GM20000 (cell line): Measurements from ENCODE around the gene A1BG.
"Not testable (repeated sequence)": the region's sequence is repeated elsewhere in the genome, so short reads cannot be mapped to it uniquely, and the experiment has no call there.

Source experiments
- DNase-seq: peaks from one replicate; pipeline ENCODE4 v3.0.0; 2012; ENCODE audit warnings: low spot score
- CTCF ChIP-seq: IDR thresholded peaks from 2 replicates; pipeline ENCODE4 v1.5.1; 2012; ENCODE audit warnings: mild to moderate bottlenecking, control low read depth; ENCODE audit errors: extremely low read depth, missing control alignments

The A1BG gene

GRCh38 chr19:58382997-58383603, 29.8 kb upstream of the A1BG start:
- TF ChIP-seq CTCF = no peak

DNA sequence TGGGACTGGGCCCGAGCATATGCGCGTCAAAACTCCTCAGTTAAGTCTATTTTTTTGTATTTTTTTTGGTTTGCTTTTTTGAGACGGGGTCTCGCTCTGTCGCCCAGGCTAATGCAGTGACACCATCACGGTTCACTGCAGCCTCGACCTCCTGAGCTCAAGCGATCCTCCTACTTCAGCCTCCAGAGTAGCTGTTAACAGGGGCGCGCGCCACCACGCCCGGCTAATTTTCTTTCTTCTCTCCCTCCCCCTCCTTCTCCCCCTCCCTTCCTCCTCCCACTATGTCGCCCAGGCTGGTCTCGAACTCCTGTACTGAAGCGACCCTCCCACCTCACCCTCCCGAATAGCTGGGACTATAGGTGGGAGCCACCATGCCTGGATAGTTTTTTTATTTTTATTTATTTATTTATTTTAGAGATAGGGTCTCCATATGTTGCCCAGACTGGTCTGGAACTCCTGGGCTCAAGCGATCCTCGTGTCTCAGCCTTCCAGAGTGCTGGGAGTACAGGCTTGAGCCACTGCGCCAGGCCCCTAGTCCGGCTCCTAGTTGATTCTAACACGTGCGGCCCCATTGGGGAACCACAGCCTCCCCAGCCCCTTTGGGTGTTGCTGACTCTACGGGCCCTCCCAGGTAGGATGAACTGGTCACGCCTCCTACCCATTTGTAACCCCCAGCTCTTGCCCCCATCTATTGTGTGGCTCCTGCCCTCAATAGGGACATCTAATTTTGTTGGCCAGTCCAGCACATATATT, 28.3 kb upstream of the A1BG start:
- no peak for DNase-seq
- TF ChIP-seq CTCF = no peak

More at GRCh38 chr19:58382997-58383603, 29.8 kb upstream of the A1BG start:
- DNase-seq = no peak

DNA sequence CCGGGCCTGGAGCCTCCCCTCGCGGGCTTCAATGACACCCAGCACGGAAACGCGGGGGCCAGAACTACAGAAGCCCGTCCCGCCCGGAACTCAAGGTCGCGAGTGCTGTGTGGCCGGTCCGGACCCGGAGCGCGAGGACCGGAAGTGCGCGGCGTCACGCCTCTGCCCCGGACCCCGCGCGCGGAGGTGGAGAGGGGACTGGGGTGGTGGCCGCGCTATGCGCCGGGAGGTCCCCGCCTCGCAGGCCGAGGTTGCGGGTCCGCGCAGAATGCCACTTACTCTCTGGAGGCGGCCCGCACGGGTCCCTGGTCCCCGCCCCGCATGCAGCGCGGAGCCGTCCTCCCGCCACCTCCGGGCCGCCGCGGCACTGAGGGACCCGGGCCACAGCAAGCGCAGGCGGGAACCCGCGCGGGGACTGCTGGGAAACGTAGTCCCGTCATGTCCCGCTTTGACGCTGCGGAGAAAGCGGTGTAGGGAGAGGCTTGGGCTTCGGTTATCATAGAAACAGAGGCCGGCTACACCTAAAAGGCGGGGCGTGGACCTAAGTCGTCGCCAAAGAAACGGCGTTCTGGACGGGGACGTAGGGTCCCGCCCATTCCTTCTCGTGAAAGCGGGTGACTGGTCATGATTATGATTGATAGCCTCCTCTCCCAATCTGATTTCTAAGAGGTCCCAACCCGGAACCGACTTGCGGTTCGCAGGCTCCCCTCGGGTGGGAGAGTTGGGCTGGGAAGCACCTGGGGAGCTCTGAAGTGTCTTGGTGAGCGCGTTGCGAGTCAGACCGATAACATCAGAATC, 27.6 kb upstream of the A1BG start, which contains the start of gene ZNF837:
Gene ZNF837 (minus strand): TSS at position 369 of the 798 bp plus-strand sequence. CDS start 11,698 bp downstream, outside the sequence.
- DNase-seq = peak; percentile 97
- no peak for TF ChIP-seq CTCF

DNA sequence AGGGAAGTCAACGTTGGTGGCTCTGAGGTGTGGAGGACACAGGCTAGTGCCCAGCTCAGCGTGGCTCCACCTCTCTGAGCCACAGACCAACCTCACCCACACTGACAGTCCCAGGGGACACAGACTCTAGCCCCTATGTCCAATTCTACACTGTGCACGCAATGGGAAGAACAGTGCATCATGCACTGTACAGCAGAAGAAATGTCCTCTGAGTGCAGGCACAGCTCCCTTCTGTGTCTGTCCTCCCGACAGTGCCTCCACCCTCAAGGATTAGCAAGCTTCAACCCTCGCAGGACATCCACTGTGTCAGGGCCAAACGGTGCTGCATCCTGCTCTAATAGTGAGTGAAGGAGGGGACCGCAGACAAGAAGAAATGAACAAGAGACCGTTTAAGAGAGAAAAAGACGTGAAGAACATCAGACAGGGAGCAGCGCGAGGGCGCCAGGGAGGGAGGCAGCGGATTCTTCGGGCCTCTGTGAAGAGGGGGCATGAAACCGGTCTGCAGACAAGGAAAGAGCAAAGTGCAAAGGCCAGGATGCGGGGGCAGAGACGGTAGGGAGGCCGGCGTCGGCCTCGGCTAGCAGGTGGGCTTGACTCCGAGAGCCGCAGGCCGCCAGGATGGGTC, 26.9 kb upstream of the A1BG start:
- TF ChIP-seq CTCF = no peak
- DNase-seq = no peak

DNA sequence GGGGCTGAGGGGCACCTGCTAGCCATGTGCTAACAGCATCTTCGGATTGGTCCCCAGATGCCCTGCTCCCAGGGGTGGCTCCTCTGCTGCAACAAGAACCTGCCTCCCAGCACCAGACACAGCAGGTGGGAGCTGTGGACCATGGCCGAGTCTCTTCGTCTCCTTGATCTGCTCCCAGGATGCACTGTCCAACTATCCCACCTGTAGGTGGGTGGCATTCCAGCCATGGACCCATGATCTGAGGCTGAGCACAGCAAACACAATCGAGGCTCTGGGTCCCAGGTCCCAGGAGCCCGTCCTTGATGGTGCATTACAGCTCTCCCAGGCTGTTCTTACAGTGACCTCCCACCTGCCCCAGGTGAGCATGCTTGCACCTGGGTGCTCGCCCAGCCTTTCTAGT, 26.0 kb upstream of the A1BG start:
- no peak for TF ChIP-seq CTCF
- DNase-seq = no peak

- DNase-seq = not testable (repeated sequence)
Observed at GRCh38 chr19:58376724-58377123, 23.4 kb upstream of the A1BG start.

- no peak for DNase-seq
- TF ChIP-seq CTCF = no peak
Observed at GRCh38 chr19:58374200-58374599, 20.9 kb upstream of the A1BG start.
